ENCODE measurements around the gene TRIM27. TPM values are rescaled to one million over a fixed set of nuclear protein-coding genes. Genes with fewer than 3 reads are reported as not detected.

The TRIM27 gene
- total RNA-seq, 1 donor from 2014 or later, result 64.8 TPM

GRCh38 chr6:28945349-28945748, 21.6 kb upstream of the TRIM27 start:
- CTCF ChIA-PET, result no interaction called here
- peaks cover 14% of the 10 kb centered on the region for H3K36me3 Mint-ChIP-seq (ENCODE audit: low read depth)
- no peak overlapping the region for H3K27ac Mint-ChIP-seq

DNA sequence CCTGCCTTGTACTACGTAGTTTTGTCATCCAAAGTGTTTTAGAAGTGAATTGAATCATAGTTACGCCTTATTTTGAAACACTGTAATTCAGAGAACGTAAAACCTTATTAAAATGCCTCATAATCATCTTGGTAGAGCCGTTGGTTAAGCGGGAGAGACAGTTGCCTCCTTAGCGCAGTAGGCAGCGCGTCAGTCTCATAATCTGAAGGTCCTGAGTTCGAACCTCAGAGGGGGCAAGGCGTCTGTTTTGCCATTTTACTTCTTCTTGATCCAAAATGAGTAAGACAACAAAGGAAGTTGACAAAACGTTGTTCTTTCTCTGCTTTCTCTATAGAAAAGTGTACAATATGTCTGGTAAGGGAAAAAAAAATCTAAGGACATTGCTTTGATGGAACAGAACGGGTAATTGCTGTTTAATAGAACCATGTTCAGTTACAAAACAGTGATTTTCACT, 20.7 kb upstream of the TRIM27 start:
- no peak for TF ChIP-seq CTCF (IDR thresholded peaks at IDR 0.05)
- Mint-ChIP-seq H3K27me3 (peaks cover 3% of the 10 kb centered on the region), H3K4me3 (peak overlapping the region; percentile 84), H3K4me1 (peaks cover 47% of the 10 kb centered on the region), H3K27ac (peak overlapping the region; percentile 89), H3K36me3 (ENCODE audit: low read depth) (peaks cover 14% of the 10 kb centered on the region), H3K9me3 (no peaks in the 10 kb centered on the region)
- peak; percentile 33 for DNase-seq
- ChIA-PET POLR2A (no interaction called here), CTCF (no interaction called here)
- peak; percentile 22 for ATAC-seq (ENCODE audit: low read depth)
- intact Hi-C loops (cut with micrococcal nuclease), result loop anchor here (5.0 to 10.0 kb wide), 6 partner anchors 62 to 1260 kb away; partner anchors contain the start of gene ZNF165

More at GRCh38 chr6:28945349-28945748, 21.6 kb upstream of the TRIM27 start:
- no peak for TF ChIP-seq CTCF (IDR thresholded peaks at IDR 0.05)
- POLR2A ChIA-PET, result interaction anchor here (1.6 kb wide), 1 partner anchor 50 kb away, joined by 8 read pairs; no protein-coding TSS in a partner anchor
- Mint-ChIP-seq H3K4me3 (no peak overlapping the region), H3K9me3 (no peaks in the 10 kb centered on the region), H3K4me1 (peaks cover 42% of the 10 kb centered on the region), H3K27me3 (peaks cover 3% of the 10 kb centered on the region)
- DNase-seq, result no peak
- ATAC-seq (ENCODE audit: low read depth), result no peak
- intact Hi-C loops (cut with micrococcal nuclease), result loop anchor here (10.0 kb wide), 1 partner anchor 1261 kb away; no protein-coding TSS in a partner anchor

GRCh38 chr6:28943557-28944411, 20.0 kb upstream of the TRIM27 start:
- no peaks in the 10 kb centered on the region for H3K9me3 Mint-ChIP-seq
- H3K27me3 Mint-ChIP-seq, result peaks cover 3% of the 10 kb centered on the region
- DNase-seq, result peak; percentile 35
- intact Hi-C loops (cut with micrococcal nuclease), result loop anchor here (5.0 to 10.0 kb wide), 6 partner anchors 61 to 1259 kb away; partner anchors contain the start of gene ZNF165
- TF ChIP-seq CTCF (IDR thresholded peaks at IDR 0.05), result no peak
- H3K27ac Mint-ChIP-seq, result peak overlapping the region; percentile 89
- CTCF ChIA-PET, result no interaction called here
- peaks cover 14% of the 10 kb centered on the region for H3K36me3 Mint-ChIP-seq (ENCODE audit: low read depth)
- POLR2A ChIA-PET, result interaction anchor here (0.6 to 1.6 kb wide), 3 partner anchors 20 to 59 kb away, joined by 3 to 14 read pairs (median 6); partner anchors contain the start of gene TRIM27
- peaks cover 47% of the 10 kb centered on the region for H3K4me1 Mint-ChIP-seq
- H3K4me3 Mint-ChIP-seq, result peak overlapping the region; percentile 84
- no peak for ATAC-seq (ENCODE audit: low read depth)

GRCh38 chr6:28943223-28943556, 19.4 kb upstream of the TRIM27 start:
- TF ChIP-seq CTCF (IDR thresholded peaks at IDR 0.05), result no peak
- ChIA-PET CTCF (no interaction called here), POLR2A (interaction anchor here (0.6 to 1.6 kb wide), 3 partner anchors 19 to 59 kb away, joined by 3 to 14 read pairs (median 6); partner anchors contain the start of gene TRIM27)
- peaks cover 47% of the 10 kb centered on the region for H3K4me1 Mint-ChIP-seq
- no peaks in the 10 kb centered on the region for H3K9me3 Mint-ChIP-seq
- H3K4me3 Mint-ChIP-seq, result peak overlapping the region; percentile 84
- no peak for ATAC-seq (ENCODE audit: low read depth)
- H3K27ac Mint-ChIP-seq, result no peak overlapping the region
- intact Hi-C loops (cut with micrococcal nuclease), result loop anchor here (5.0 to 10.0 kb wide), 6 partner anchors 61 to 1258 kb away; partner anchors contain the start of gene ZNF165
- H3K36me3 Mint-ChIP-seq (ENCODE audit: low read depth), result peaks cover 14% of the 10 kb centered on the region
- DNase-seq, result no peak
- peaks cover 3% of the 10 kb centered on the region for H3K27me3 Mint-ChIP-seq
